K562 (cell line): ENCODE results near the gene NFIB. TPM values are rescaled to one million over a fixed set of nuclear protein-coding genes. Genes with fewer than 3 reads are reported as not detected.

ENCODE experiments used
- GABPB2 ChIP-seq: fragments of 250-450 bp; sonication (Bioruptor Pico); conservative IDR thresholded peaks from 2 replicates; pipeline ENCODE4 v1.5.1; 2021; ENCODE audit warnings: mild to moderate bottlenecking
- HEY1 ChIP-seq: fragments of 250-450 bp; sonication (Bioruptor Pico); IDR thresholded peaks from 2 replicates; pipeline ENCODE4 v1.5.0; 2020; ENCODE audit warnings: mild to moderate bottlenecking, moderate library complexity, borderline replicate concordance
- MBD2 ChIP-seq: sonication (generic); IDR thresholded peaks from 2 replicates; pipeline ENCODE4 v1.6.1; 2016; ENCODE audit warnings: low read depth, borderline replicate concordance
- MYC ChIP-seq, 2 experiments: fragments of 250-450 bp in 1 of 2; sonication (Bioruptor Pico) in 1 of 2; IDR thresholded peaks; 2 replicates each; pipeline versions ENCODE4 v1.5.1 to v1.6.1; 2012 to 2021; ENCODE audit warnings: low read depth in 2 of 2, borderline replicate concordance in 1 of 2, improper control_type of control experiment in 1 of 2, low read length in 1 of 2, mild to moderate bottlenecking in 1 of 2, moderate library complexity in 1 of 2
- RBM22 ChIP-seq: fragments of 200-400 bp; formaldehyde crosslinking; IDR thresholded peaks from 2 replicates; pipeline ENCODE4 v1.6.1; 2018; ENCODE audit warnings: low read length, low read depth; ENCODE audit not compliant: poor library complexity, severe bottlenecking
- TRIM24 ChIP-seq, 2 experiments: fragments of 450-650 bp; IDR thresholded peaks; 2 replicates each; pipeline ENCODE4 v1.6.1; 2016
- polyA plus RNA-seq, 8 experiments: library from polyadenylated mRNA; depleted of rRNA in 4 of 8; stranded (reverse) in 5 of 8; unstranded in 3 of 8; fragments of >200 nt; fragmentation: Nextera tagmentation in 2 of 8; fragmentation: Illumina TruSeq in 1 of 8; extraction: Ambion mirVana in 2 of 8; extraction: Trizol in 1 of 8; gene quantifications; 2 replicates each; pipeline versions ENCODE4 v1.2.1 to v1.2.3, GENCODE V29; 2011 to 2014; ENCODE audit warnings: inconsistent platforms in 1 of 8, missing spikeins in 1 of 8
- total RNA-seq, 7 experiments: library from RNA; depleted of rRNA in 6 of 7; stranded (reverse); fragments of >200 nt in 6 of 7; fragmentation: Illumina TruSeq in 2 of 7; extraction: Trizol in 2 of 7; gene quantifications; 2 replicates each; pipeline versions ENCODE4 v1.2.1 to v1.2.3, GENCODE V29; 2011 to 2021; ENCODE audit warnings: low replicate concordance in 1 of 7
- TF ChIP-seq, protein P1 (sequence below): fragments of 450-650 bp; IDR thresholded peaks from 2 replicates; pipeline ENCODE4 v1.6.1; 2016; ENCODE audit warnings: low read depth

Gene NFIB
- total and polyA plus RNA-seq, 9 of the 15 experiments (the other 6 are each of a cell fraction or from before 2014, with no cell fraction given), result 1.2 to 3.3 (median 1.9) TPM

DNA sequence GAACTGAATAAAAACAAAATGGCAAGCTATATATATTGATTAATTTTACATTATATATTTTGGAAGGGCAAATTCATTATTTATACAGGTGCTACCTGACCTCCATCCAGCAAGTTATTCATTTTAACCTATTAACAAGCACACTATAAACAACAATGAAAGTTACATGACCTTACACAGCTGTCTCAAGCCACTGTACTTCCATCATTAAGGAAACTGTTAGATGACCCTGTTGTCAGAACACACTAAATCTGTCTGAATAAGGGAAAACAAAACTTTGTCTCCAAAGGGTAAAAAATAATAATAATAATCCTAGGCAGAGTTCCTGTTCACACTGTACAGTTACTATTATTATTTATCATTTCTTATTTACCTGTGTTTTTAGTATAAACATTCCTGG is 44.0 kb downstream of the NFIB start (continued):
- TF ChIP-seq, protein P1, sequence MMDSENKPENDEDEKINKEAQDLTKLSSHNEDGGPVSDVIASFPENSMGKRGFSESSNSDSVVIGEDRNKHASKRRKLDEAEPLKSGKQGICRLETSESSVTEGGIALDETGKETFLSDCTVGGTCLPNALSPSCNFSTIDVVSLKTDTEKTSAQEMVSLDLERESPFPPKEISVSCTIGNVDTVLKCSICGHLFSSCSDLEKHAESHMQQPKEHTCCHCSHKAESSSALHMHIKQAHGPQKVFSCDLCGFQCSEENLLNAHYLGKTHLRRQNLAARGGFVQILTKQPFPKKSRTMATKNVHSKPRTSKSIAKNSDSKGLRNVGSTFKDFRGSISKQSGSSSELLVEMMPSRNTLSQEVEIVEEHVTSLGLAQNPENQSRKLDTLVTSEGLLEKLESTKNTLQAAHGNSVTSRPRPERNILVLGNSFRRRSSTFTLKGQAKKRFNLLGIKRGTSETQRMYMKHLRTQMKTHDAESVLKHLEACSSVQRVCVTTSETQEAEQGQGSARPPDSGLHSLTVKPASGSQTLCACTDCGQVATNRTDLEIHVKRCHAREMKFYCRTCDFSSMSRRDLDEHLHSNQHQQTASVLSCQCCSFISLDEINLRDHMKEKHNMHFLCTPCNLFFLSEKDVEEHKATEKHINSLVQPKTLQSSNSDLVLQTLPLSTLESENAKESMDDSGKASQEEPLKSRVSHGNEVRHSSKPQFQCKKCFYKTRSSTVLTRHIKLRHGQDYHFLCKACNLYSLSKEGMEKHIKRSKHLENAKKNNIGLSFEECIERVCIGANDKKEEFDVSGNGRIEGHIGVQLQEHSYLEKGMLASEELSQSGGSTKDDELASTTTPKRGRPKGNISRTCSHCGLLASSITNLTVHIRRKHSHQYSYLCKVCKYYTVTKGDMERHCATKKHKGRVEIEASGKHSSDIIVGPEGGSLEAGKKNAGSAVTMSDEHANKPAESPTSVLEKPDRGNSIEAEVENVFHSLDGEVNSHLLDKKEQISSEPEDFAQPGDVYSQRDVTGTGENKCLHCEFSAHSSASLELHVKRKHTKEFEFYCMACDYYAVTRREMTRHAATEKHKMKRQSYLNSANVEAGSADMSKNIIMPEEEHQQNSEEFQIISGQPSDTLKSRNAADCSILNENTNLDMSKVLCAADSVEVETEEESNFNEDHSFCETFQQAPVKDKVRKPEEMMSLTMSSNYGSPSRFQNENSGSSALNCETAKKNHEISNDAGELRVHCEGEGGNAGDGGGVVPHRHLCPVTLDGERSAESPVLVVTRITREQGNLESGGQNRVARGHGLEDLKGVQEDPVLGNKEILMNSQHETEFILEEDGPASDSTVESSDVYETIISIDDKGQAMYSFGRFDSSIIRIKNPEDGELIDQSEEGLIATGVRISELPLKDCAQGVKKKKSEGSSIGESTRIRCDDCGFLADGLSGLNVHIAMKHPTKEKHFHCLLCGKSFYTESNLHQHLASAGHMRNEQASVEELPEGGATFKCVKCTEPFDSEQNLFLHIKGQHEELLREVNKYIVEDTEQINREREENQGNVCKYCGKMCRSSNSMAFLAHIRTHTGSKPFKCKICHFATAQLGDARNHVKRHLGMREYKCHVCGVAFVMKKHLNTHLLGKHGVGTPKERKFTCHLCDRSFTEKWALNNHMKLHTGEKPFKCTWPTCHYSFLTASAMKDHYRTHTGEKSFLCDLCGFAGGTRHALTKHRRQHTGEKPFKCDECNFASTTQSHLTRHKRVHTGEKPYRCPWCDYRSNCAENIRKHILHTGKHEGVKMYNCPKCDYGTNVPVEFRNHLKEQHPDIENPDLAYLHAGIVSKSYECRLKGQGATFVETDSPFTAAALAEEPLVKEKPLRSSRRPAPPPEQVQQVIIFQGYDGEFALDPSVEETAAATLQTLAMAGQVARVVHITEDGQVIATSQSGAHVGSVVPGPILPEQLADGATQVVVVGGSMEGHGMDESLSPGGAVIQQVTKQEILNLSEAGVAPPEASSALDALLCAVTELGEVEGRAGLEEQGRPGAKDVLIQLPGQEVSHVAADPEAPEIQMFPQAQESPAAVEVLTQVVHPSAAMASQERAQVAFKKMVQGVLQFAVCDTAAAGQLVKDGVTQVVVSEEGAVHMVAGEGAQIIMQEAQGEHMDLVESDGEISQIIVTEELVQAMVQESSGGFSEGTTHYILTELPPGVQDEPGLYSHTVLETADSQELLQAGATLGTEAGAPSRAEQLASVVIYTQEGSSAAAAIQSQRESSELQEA, result no peak
- TF ChIP-seq MBD2 (no peak), HEY1 (CRISPR knock-in tag) (no peak), RBM22 (no peak), GABPB2 (CRISPR knock-in tag) (no peak), MYC (IDR thresholded peaks at IDR 0.05; ENCODE audit: low read depth, low read length) (no peak), MYC (CRISPR knock-in tag; IDR thresholded peaks at IDR 0.05; ENCODE audit: borderline replicate concordance, low read depth) (no peak), TRIM24 (IDR thresholded peaks at IDR 0.05) (no peak)
